IPS-15b (cell line): ENCODE data around the gene LSM14A.

Experiments used
- H3K27me3 ChIP-seq: one replicate; pipeline ENCODE4 v1.6.1; 2013; ENCODE audit warnings: low read length; ENCODE audit not compliant: control insufficient read depth, insufficient read depth
- H3K36me3 ChIP-seq: one replicate; pipeline ENCODE4 v1.6.1; 2013; ENCODE audit warnings: low read length; ENCODE audit not compliant: control insufficient read depth, insufficient read depth
- H3K4me1 ChIP-seq: one replicate; pipeline ENCODE4 v1.6.1; 2013; ENCODE audit warnings: mild to moderate bottlenecking, low read length; ENCODE audit not compliant: control insufficient read depth, insufficient read depth
- H3K4me3 ChIP-seq: one replicate; pipeline ENCODE4 v1.5.1; 2013; ENCODE audit warnings: low read depth, low read length
- H3K9ac ChIP-seq: one replicate; pipeline ENCODE4 v1.6.1; 2013; ENCODE audit warnings: low read depth, mild to moderate bottlenecking, low read length
- H3K9me3 ChIP-seq: one replicate; pipeline ENCODE4 v1.6.1; 2013; ENCODE audit warnings: mild to moderate bottlenecking, low read length; ENCODE audit not compliant: control insufficient read depth, insufficient read depth

LSM14A gene

GRCh38 chr19:34220472-34221063, 48.3 kb downstream of the LSM14A start:
- Histone ChIP-seq H3K36me3 (peaks cover 20% of the 10 kb centered on the region), H3K9me3 (no peaks in the 10 kb centered on the region), H3K4me3 (no peak overlapping the region), H3K4me1 (peaks cover 7% of the 10 kb centered on the region), H3K27me3 (no peaks in the 10 kb centered on the region), H3K9ac (no peak overlapping the region)

GRCh38 chr19:34222386-34222785, 50.1 kb downstream of the LSM14A start:
- Histone ChIP-seq H3K9ac (no peak overlapping the region), H3K4me1 (peaks cover 7% of the 10 kb centered on the region), H3K4me3 (no peak overlapping the region), H3K27me3 (no peaks in the 10 kb centered on the region), H3K9me3 (no peaks in the 10 kb centered on the region), H3K36me3 (peaks cover 22% of the 10 kb centered on the region)

GRCh38 chr19:34224996-34225658, 52.8 kb downstream of the LSM14A start:
- H3K27me3 ChIP-seq: no peaks in the 10 kb centered on the region
- H3K4me3 ChIP-seq: no peak overlapping the region
- no peaks in the 10 kb centered on the region for H3K9me3 ChIP-seq
- H3K4me1 ChIP-seq: peaks cover 7% of the 10 kb centered on the region
- H3K9ac ChIP-seq: no peak overlapping the region
- H3K36me3 ChIP-seq: peaks cover 22% of the 10 kb centered on the region

- H3K4me3 ChIP-seq: no peak overlapping the region
- H3K9me3 ChIP-seq: no peaks in the 10 kb centered on the region
- no peaks in the 10 kb centered on the region for H3K27me3 ChIP-seq
- H3K4me1 ChIP-seq: peaks cover 10% of the 10 kb centered on the region
- H3K9ac ChIP-seq: no peak overlapping the region
- peaks cover 22% of the 10 kb centered on the region for H3K36me3 ChIP-seq
Measured at GRCh38 chr19:34225659-34226015, 53.3 kb downstream of the LSM14A start.

- H3K9ac ChIP-seq: no peak overlapping the region
- H3K4me1 ChIP-seq: peaks cover 10% of the 10 kb centered on the region
- H3K36me3 ChIP-seq: peaks cover 22% of the 10 kb centered on the region
- no peaks in the 10 kb centered on the region for H3K9me3 ChIP-seq
- no peak overlapping the region for H3K4me3 ChIP-seq
- no peaks in the 10 kb centered on the region for H3K27me3 ChIP-seq
Measured at GRCh38 chr19:34226036-34226435, 53.7 kb downstream of the LSM14A start.

GRCh38 chr19:34228347-34228746, 56.0 kb downstream of the LSM14A start:
- Histone ChIP-seq H3K9me3 (no peaks in the 10 kb centered on the region), H3K4me3 (no peak overlapping the region), H3K9ac (no peak overlapping the region), H3K27me3 (no peaks in the 10 kb centered on the region), H3K36me3 (peaks cover 11% of the 10 kb centered on the region), H3K4me1 (peaks cover 16% of the 10 kb centered on the region)

- no peak overlapping the region for H3K4me3 ChIP-seq
- peaks cover 7% of the 10 kb centered on the region for H3K36me3 ChIP-seq
- H3K9ac ChIP-seq: no peak overlapping the region
- peaks cover 16% of the 10 kb centered on the region for H3K4me1 ChIP-seq
- no peaks in the 10 kb centered on the region for H3K27me3 ChIP-seq
- no peaks in the 10 kb centered on the region for H3K9me3 ChIP-seq
Measured at GRCh38 chr19:34228762-34229161, 56.5 kb downstream of the LSM14A start.

- Histone ChIP-seq H3K27me3 (no peaks in the 10 kb centered on the region), H3K9ac (no peak overlapping the region), H3K9me3 (no peaks in the 10 kb centered on the region), H3K4me3 (no peak overlapping the region), H3K4me1 (peaks cover 10% of the 10 kb centered on the region), H3K36me3 (peaks cover 5% of the 10 kb centered on the region)
Measured at GRCh38 chr19:34229721-34230120, 57.4 kb downstream of the LSM14A start.

- H3K27me3 ChIP-seq: no peaks in the 10 kb centered on the region
- H3K9ac ChIP-seq: no peak overlapping the region
- H3K9me3 ChIP-seq: no peaks in the 10 kb centered on the region
- peaks cover 9% of the 10 kb centered on the region for H3K4me1 ChIP-seq
- no peak overlapping the region for H3K4me3 ChIP-seq
- peaks cover 2% of the 10 kb centered on the region for H3K36me3 ChIP-seq
Measured at GRCh38 chr19:34230820-34231219, 58.5 kb downstream of the LSM14A start.

- H3K9me3 ChIP-seq: no peaks in the 10 kb centered on the region
- H3K9ac ChIP-seq: no peak overlapping the region
- no peaks in the 10 kb centered on the region for H3K27me3 ChIP-seq
- no peaks in the 10 kb centered on the region for H3K36me3 ChIP-seq
- H3K4me1 ChIP-seq: peaks cover 9% of the 10 kb centered on the region
- H3K4me3 ChIP-seq: no peak overlapping the region
Measured at GRCh38 chr19:34231439-34231838, 59.1 kb downstream of the LSM14A start.

GRCh38 chr19:34232566-34233481, 60.5 kb downstream of the LSM14A start:
- Histone ChIP-seq H3K27me3 (no peaks in the 10 kb centered on the region), H3K4me3 (no peak overlapping the region), H3K9me3 (no peaks in the 10 kb centered on the region), H3K36me3 (no peaks in the 10 kb centered on the region), H3K9ac (no peak overlapping the region), H3K4me1 (peaks cover 15% of the 10 kb centered on the region)
